ENCODE data around the gene TRMT1.

- TF ChIP-seq CTCF (IDR thresholded peaks at IDR 0.05; ENCODE audit: borderline replicate concordance, extremely low read depth, low read length, poor library complexity, severe bottlenecking) (no peak), EZH2 (IDR thresholded peaks at IDR 0.05; ENCODE audit: borderline replicate concordance, low read depth, low read length, severe bottlenecking) (no peak)
Measured at GRCh38 chr19:13055213-13056051, 61.1 kb downstream of the TRMT1 start.

All from DND-41 (cell line).